ENCODE measurements around the gene SPATA17.

DNA sequence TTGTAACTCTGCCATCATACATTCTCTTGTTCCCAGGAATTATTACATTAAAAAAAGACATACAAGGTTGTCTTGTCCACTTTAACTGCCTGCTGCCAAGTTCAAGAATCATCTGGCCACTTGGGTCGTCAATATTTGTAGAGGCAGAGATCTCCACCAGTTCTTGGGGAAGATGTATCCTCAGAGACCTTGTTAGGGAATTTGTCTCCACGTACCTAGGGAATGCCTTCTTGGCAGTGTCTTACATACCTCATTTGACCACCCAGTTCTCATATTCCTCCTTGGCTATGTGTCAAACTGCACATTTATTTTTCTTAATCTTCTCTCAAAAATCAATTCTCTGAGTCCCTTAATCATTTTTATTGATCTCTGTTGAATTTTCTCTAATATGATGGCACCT, 266.0 kb downstream of the SPATA17 start:
- TF ChIP-seq, protein P1, sequence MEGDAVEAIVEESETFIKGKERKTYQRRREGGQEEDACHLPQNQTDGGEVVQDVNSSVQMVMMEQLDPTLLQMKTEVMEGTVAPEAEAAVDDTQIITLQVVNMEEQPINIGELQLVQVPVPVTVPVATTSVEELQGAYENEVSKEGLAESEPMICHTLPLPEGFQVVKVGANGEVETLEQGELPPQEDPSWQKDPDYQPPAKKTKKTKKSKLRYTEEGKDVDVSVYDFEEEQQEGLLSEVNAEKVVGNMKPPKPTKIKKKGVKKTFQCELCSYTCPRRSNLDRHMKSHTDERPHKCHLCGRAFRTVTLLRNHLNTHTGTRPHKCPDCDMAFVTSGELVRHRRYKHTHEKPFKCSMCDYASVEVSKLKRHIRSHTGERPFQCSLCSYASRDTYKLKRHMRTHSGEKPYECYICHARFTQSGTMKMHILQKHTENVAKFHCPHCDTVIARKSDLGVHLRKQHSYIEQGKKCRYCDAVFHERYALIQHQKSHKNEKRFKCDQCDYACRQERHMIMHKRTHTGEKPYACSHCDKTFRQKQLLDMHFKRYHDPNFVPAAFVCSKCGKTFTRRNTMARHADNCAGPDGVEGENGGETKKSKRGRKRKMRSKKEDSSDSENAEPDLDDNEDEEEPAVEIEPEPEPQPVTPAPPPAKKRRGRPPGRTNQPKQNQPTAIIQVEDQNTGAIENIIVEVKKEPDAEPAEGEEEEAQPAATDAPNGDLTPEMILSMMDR (IDR thresholded peaks at IDR 0.05), result no peak
- no peak for TF ChIP-seq POLR2A (IDR thresholded peaks at IDR 0.05; ENCODE audit: low read depth)
- no peak for TF ChIP-seq POLR2AphosphoS5 (IDR thresholded peaks at IDR 0.05)
